Peyer's patch (tissue), 4 donors: ENCODE data around the gene RNU5B-1. TPM values are rescaled to one million over a fixed set of nuclear protein-coding genes. Genes with fewer than 3 reads are reported as not detected.

Experiments
- DNase-seq, 3 donors: peaks; one replicate each; pipeline ENCODE4 v3.0.0-alpha.2; 2017 to 2019
- H3K27ac ChIP-seq, 4 donors: fragments of 200-600 bp; sonication (generic); one replicate each; pipeline ENCODE4 v1.5.1; 2016 to 2019
- H3K27me3 ChIP-seq, 2 donors: fragments of 200-600 bp; sonication (generic); one replicate each; pipeline ENCODE4 v1.5.1; 2019
- H3K36me3 ChIP-seq, 3 donors: fragments of 200-600 bp; sonication (generic); one replicate each; pipeline ENCODE4 v1.5.1; 2016 to 2019
- H3K4me1 ChIP-seq, 4 donors: fragments of 200-600 bp; sonication (generic); one replicate each; pipeline ENCODE4 v1.5.1; 2016 to 2019
- H3K4me3 ChIP-seq, 4 donors: fragments of 200-600 bp; sonication (generic); 1 replicate in 3 of 4; 2 replicates in 1 of 4; pipeline ENCODE4 v1.5.1; 2016 to 2019; ENCODE audit warnings: mild to moderate bottlenecking in 1 of 4
- H3K9me3 ChIP-seq, 4 donors: fragments of 200-600 bp; sonication (generic); one replicate each; pipeline ENCODE4 v1.5.1; 2016 to 2019; ENCODE audit warnings: mild to moderate bottlenecking in 1 of 4
- POLR2A ChIP-seq, 2 donors: fragments of 450-650 bp; IDR thresholded peaks; one replicate each; pipeline ENCODE4 v1.5.1; 2017; ENCODE audit warnings: antibody characterized with exemption in 2 of 2, mild to moderate bottlenecking in 2 of 2, moderate library complexity in 2 of 2
- total RNA-seq, 4 donors: library from RNA; depleted of rRNA; stranded (reverse); fragments of >200 nt; gene quantifications; one replicate each; pipeline ENCODE4 v1.1.0, GENCODE V29; 2016
- TF ChIP-seq, protein P1 (sequence below), 6 experiments: fragments of 450-650 bp in 4 of 6; fragments of 200-600 bp in 2 of 6; sonication (generic) in 1 of 6; IDR thresholded peaks; one replicate each; pipeline ENCODE4 v1.5.1; 2017 to 2019; ENCODE audit warnings: antibody characterized with exemption in 6 of 6, mild to moderate bottlenecking in 3 of 6, moderate library complexity in 1 of 6

RNU5B-1 gene
- total RNA-seq, 4 donors from 2014 or later, result not detected

DNA sequence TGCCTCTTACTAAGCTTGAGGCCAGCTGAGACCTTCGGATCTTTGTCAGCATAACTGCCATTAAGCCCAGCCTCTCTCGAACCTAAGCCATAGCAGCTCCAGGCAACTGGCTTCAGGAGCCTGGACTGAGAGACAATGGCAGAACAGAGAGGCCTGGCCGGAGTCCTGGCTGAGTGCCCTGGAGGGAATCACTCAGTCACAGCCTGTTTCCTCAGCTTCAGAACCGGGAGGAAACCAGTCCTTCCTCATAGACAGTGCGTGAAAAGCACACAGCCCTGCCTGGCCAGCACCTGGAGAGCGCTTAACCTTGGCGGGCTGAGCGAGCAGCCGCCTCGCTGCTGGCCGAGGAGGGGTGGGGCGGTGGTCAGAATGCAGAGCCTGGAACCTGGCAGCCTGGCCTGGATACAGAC lies 21.6 kb downstream of the RNU5B-1 start:
- no peaks in the 10 kb centered on the region for H3K4me1 ChIP-seq
- H3K27me3 ChIP-seq, result no peaks in the 10 kb centered on the region
- no peak overlapping the region for H3K27ac ChIP-seq
- no peaks in the 10 kb centered on the region for H3K9me3 ChIP-seq
- no peak for DNase-seq
- H3K4me3 ChIP-seq, result no peak overlapping the region
- no peaks in the 10 kb centered on the region for H3K36me3 ChIP-seq
- TF ChIP-seq, protein P1, sequence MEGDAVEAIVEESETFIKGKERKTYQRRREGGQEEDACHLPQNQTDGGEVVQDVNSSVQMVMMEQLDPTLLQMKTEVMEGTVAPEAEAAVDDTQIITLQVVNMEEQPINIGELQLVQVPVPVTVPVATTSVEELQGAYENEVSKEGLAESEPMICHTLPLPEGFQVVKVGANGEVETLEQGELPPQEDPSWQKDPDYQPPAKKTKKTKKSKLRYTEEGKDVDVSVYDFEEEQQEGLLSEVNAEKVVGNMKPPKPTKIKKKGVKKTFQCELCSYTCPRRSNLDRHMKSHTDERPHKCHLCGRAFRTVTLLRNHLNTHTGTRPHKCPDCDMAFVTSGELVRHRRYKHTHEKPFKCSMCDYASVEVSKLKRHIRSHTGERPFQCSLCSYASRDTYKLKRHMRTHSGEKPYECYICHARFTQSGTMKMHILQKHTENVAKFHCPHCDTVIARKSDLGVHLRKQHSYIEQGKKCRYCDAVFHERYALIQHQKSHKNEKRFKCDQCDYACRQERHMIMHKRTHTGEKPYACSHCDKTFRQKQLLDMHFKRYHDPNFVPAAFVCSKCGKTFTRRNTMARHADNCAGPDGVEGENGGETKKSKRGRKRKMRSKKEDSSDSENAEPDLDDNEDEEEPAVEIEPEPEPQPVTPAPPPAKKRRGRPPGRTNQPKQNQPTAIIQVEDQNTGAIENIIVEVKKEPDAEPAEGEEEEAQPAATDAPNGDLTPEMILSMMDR (IDR thresholded peaks at IDR 0.05), result no peak
- TF ChIP-seq POLR2A (IDR thresholded peaks at IDR 0.05), result no peak

DNA sequence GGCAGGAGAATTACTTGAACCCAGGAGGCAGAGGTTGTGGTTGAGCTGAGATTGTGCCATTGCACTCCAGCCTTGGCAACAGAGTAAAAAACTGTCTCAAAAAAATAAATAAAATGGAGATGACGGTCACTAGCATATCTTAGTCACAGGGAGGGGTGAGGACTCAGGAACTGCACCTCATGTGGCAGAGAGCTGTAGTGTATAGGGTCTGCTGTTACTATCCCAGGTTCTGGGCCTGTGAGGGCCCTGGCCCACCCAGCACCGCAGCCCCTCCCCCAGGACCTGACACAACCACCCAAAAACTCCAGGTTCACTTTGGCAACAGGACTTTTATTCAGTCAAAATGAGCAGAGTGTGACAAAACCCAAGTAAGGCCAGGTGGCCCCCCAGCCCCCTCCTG lies 22.3 kb downstream of the RNU5B-1 start:
- H3K36me3 ChIP-seq, result no peaks in the 10 kb centered on the region
- no peak for DNase-seq
- H3K27me3 ChIP-seq, result no peaks in the 10 kb centered on the region
- no peaks in the 10 kb centered on the region for H3K9me3 ChIP-seq
- no peak overlapping the region for H3K4me3 ChIP-seq
- H3K4me1 ChIP-seq, result no peaks in the 10 kb centered on the region
- H3K27ac ChIP-seq, result no peak overlapping the region
- no peak for TF ChIP-seq POLR2A (IDR thresholded peaks at IDR 0.05)
- TF ChIP-seq, protein P1 (IDR thresholded peaks at IDR 0.05), result no peak

DNA sequence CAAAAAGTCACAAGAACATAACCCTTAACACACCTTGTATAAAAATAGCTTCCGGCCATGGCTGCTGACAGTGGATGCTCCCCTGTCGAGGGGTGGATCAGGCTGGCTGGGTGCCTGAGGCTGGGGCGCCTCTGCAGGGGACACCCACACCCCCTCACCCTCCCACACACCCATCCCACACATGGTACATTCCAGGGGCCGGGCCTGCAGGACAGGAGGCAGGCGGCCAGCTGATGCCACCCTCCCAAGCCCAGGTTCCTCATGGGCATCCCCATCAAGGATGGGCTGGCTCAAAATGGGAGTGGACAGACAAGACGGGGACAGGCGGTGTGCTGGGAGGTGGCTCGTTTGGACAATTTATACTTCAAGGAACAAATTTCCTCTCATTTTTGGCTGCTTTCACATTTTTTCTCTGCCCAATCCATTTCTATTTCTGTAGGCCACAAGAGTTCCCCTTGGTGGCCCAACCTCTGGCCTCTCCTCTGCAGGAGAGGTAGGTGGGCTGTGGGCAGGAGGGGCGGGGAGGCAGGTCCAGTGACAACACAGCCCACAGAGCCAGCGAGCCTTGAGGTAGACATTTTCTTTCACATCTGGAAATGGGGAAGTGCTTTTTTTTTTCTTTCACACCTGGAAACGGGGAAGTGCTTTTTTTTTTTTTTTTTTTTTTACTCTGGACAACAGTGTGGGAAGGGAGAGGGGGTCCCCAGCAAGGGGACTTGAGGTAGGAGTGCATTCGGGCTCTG lies 23.3 kb downstream of the RNU5B-1 start:
- Histone ChIP-seq H3K27me3 (no peaks in the 10 kb centered on the region), H3K27ac (no peak overlapping the region), H3K36me3 (no peaks in the 10 kb centered on the region), H3K9me3 (no peaks in the 10 kb centered on the region), H3K4me3 (no peak overlapping the region), H3K4me1 (no peaks in the 10 kb centered on the region)
- peak in 1 of 3 donors; percentile 31 for DNase-seq
- TF ChIP-seq, protein P1 (IDR thresholded peaks at IDR 0.05), result no peak
- no peak for TF ChIP-seq POLR2A (IDR thresholded peaks at IDR 0.05)

DNA sequence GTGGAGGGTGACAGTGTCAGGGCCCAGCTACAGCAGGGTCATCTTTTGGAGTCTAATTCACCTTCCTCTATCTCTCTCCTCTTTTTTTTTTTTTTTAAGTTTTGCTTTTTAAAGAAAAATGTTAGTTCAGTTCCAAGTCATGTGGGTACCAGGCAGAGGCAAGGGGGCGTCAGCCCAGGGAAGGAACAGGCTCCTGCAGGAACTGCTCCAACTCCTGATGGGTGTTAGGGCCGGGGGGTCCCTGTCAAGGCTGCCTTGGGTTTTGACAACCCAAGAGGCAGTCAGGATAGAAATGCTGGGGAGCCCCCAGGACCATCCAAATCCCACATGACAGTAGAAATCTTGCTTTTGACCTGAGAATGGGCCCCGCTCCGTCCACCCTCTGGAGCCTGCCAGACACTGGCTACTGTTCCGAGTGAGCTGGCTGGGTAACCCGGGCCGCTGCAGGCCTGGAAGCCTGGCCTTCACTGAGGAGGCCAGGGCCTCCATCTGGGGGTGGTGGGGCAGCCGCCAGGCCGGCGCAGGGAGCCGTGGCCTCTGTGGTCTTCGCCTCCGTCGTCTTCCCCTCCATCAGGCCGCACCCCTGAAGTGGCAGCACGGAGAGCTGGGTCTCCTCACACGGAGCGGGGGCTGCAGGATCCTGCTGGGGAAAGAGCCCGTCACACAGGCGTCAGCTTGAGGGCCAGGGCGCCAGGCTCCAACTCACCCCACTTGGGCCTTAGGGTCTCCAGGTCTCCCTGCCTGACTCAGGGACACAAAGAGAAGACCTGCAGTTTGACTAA lies 24.2 kb downstream of the RNU5B-1 start:
- TF ChIP-seq, protein P1 (IDR thresholded peaks at IDR 0.05), result no peak
- no peak for TF ChIP-seq POLR2A (IDR thresholded peaks at IDR 0.05)
- no peaks in the 10 kb centered on the region for H3K9me3 ChIP-seq
- H3K27ac ChIP-seq, result no peak overlapping the region
- no peaks in the 10 kb centered on the region for H3K36me3 ChIP-seq
- no peak for DNase-seq
- no peaks in the 10 kb centered on the region for H3K27me3 ChIP-seq
- no peak overlapping the region for H3K4me3 ChIP-seq
- no peaks in the 10 kb centered on the region for H3K4me1 ChIP-seq

DNA sequence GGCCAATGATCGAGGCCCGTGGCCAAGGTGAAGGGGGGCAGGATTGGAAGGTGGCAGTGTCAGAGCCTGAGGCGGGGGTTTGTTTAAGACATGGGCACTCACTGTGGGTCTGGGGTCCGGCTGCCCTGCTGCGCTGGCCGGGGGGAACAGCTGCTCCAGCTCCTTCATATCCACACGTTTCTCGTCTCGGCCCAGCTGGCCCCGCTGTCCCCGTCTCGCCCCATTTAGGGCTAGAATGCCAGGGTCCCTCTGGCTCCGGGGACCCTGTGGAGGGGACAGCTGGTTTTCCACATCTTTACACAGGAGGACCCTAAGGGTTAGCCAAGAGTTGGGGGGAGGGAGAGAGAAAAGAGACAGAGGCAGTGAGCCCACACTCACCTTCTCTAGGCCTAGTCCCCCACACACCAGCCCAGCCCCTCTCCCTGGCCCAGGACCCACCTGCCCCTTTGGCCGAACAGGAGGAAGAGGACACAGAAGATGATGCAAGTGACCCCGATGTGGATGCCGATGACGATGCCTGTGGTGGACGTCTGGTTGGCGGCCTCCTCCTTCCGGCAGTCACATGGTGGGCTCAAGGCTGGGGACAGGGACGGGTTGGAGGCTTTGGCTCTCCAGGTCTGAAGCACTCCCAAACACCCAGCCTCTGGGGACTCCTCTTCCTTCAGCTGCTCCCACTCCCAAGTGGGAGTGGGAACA lies 25.0 kb downstream of the RNU5B-1 start:
- no peak overlapping the region for H3K27ac ChIP-seq
- TF ChIP-seq, protein P1 (IDR thresholded peaks at IDR 0.05), result no peak
- TF ChIP-seq POLR2A (IDR thresholded peaks at IDR 0.05), result no peak
- no peaks in the 10 kb centered on the region for H3K4me1 ChIP-seq
- H3K27me3 ChIP-seq, result no peaks in the 10 kb centered on the region
- H3K36me3 ChIP-seq, result no peaks in the 10 kb centered on the region
- H3K4me3 ChIP-seq, result no peak overlapping the region
- no peak for DNase-seq
- no peaks in the 10 kb centered on the region for H3K9me3 ChIP-seq
